Panc1 (cell line): ENCODE data around the gene LZTFL1. TPM values are rescaled to one million over a fixed set of nuclear protein-coding genes. Genes with fewer than 3 reads are reported as not detected.

Source experiments
- ATAC-seq: fragments of 200-7000 bp; cut with Tn5 transposase; 2 replicates; pipeline ENCODE4 v1.9.1; 2020; ENCODE audit warnings: mild to moderate bottlenecking, moderate library complexity
- BruUV-seq: library from RNA; stranded (reverse); fragments of 400-500 nt; replicated peaks from 2 replicates; lab custom pipeline; 2021; lab: Mats Ljungman, UMichigan
- CTCF ChIA-PET: fragments of 300-600 bp; sonication (Branson Sonifier 250); formaldehyde crosslinking; loops from one replicate; lab custom pipeline; 2022; ENCODE audit warnings: antibody characterized with exemption; lab: Charles Lee
- POLR2A ChIA-PET: fragments of 300-600 bp; sonication (Branson Sonifier 250); formaldehyde crosslinking; loops from one replicate; lab custom pipeline; 2022; ENCODE audit warnings: antibody characterized with exemption; lab: Charles Lee
- DNase-seq: peaks from one replicate; pipeline ENCODE4 v3.0.0-alpha.2; 2010; ENCODE audit warnings: low read depth, low spot score
- H3K27ac ChIP-seq: 2 replicates; pipeline ENCODE4 v1.5.1; 2011; ENCODE audit warnings: mild to moderate bottlenecking, low read length, inconsistent platforms
- H3K27me3 ChIP-seq: fragments of 200-500 bp; sonication (Bioruptor generic); 2 replicates; pipeline ENCODE4 v1.6.0; 2014; ENCODE audit warnings: low read length, inconsistent platforms; ENCODE audit not compliant: control insufficient read depth, insufficient read depth
- H3K36me3 ChIP-seq: fragments of 200-500 bp; sonication (Bioruptor generic); 2 replicates; pipeline ENCODE4 v1.5.1; 2014; ENCODE audit warnings: inconsistent platforms, mild to moderate bottlenecking, low read length, moderate library complexity; ENCODE audit not compliant: control insufficient read depth, insufficient read depth
- H3K4me1 ChIP-seq: 2 replicates; pipeline ENCODE4 v1.5.1; 2011; ENCODE audit warnings: inconsistent platforms, mild to moderate bottlenecking, low read length, moderate library complexity; ENCODE audit not compliant: control insufficient read depth, insufficient read depth
- H3K4me3 ChIP-seq, 2 experiments: 2 replicates each; pipeline ENCODE4 v1.5.1; 2011 to 2012; ENCODE audit warnings: low read depth in 2 of 2, low read length in 2 of 2, mild to moderate bottlenecking in 2 of 2, inconsistent platforms in 1 of 2, moderate library complexity in 1 of 2
- H3K9me3 ChIP-seq: fragments of 200-500 bp; sonication (Bioruptor generic); 2 replicates; pipeline ENCODE4 v1.5.1; 2014; ENCODE audit warnings: low read depth, mild to moderate bottlenecking, inconsistent platforms, low read length, moderate library complexity; ENCODE audit not compliant: control insufficient read depth, insufficient read depth
- POLR2AphosphoS5 ChIP-seq: IDR thresholded peaks from 2 replicates; pipeline ENCODE4 v1.6.1; 2012; ENCODE audit warnings: mild to moderate bottlenecking, low read depth, low read length, moderate library complexity
- SIN3A ChIP-seq: IDR thresholded peaks from 2 replicates; pipeline ENCODE4 v1.6.1; 2012; ENCODE audit warnings: low read depth, mild to moderate bottlenecking, low read length, moderate library complexity, borderline replicate concordance; ENCODE audit not compliant: insufficient read depth
- TCF7L2 ChIP-seq: IDR thresholded peaks from 2 replicates; pipeline ENCODE4 v1.6.1; 2011; ENCODE audit warnings: mild to moderate bottlenecking, low read depth, low read length, inconsistent platforms
- in situ Hi-C: cut with HindIII; loops from 2 replicates; pipeline ENCODE4 v1.10.0; 2016; ENCODE audit warnings: low sequenced_read_pairs, low pct_unique_long_range_greater_than_20kb
- intact Hi-C: fragments of 100-400 bp; cut with micrococcal nuclease; formaldehyde crosslinking; loops from one replicate; pipeline ENCODE4 v1.10.0; 2022; ENCODE audit not compliant: unreplicated experiment
- total RNA-seq: library from RNA; stranded (reverse); gene quantifications from one replicate; pipeline ENCODE4 v1.2.1, GENCODE V29; 2021; ENCODE audit not compliant: unreplicated experiment
- TF ChIP-seq, protein P1 (sequence below), 2 experiments: IDR thresholded peaks; 2 replicates each; pipeline ENCODE4 v1.6.1; 2011 to 2012; ENCODE audit warnings: low read depth in 2 of 2, control low read depth in 1 of 2, low read length in 1 of 2, mild to moderate bottlenecking in 1 of 2, moderate library complexity in 1 of 2; ENCODE audit not compliant: insufficient read depth in 1 of 2
- TF ChIP-seq, protein P2 (sequence below): fragments of 450-650 bp; IDR thresholded peaks from 2 replicates; pipeline ENCODE4 v1.5.1; 2017; ENCODE audit warnings: mild to moderate bottlenecking

The LZTFL1 gene
- total RNA-seq, 1 experiment from 2014 or later, result 12.3 TPM

DNA sequence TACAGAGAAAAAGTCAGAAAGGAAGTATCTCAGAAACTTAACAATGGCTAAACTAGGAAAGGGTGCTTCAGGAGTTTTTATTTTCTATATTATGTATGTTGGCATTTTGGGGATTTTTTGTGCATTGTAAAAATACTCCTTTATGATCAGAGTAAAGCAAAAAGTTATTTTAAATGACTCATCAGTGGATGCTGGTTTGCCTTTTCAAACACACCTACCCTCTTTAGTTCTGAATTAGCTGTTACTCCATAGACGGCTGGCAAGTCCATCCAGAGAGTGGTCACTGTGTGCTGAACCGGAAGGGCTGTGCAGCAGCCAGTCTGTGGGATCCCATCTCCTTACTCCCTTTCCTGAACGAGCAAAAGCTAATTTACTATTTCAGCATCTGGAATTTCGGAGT, 45.4 kb upstream of the LZTFL1 start:
- Histone ChIP-seq H3K27me3 (peaks cover 2% of the 10 kb centered on the region), H3K27ac (no peak overlapping the region), H3K36me3 (no peaks in the 10 kb centered on the region), H3K4me3 (no peak overlapping the region), H3K4me1 (no peaks in the 10 kb centered on the region), H3K9me3 (no peaks in the 10 kb centered on the region)
- intact Hi-C loops, result no loop called here
- ChIA-PET POLR2A (no interaction called here), CTCF (no interaction called here)
- no peak for DNase-seq
- in situ Hi-C loops, result no loop called here
- ATAC-seq, result no peak
- no TSS peak for BruUV-seq
- no peak for TF ChIP-seq POLR2AphosphoS5
- TF ChIP-seq SIN3A, result no peak
- TF ChIP-seq, protein P1, sequence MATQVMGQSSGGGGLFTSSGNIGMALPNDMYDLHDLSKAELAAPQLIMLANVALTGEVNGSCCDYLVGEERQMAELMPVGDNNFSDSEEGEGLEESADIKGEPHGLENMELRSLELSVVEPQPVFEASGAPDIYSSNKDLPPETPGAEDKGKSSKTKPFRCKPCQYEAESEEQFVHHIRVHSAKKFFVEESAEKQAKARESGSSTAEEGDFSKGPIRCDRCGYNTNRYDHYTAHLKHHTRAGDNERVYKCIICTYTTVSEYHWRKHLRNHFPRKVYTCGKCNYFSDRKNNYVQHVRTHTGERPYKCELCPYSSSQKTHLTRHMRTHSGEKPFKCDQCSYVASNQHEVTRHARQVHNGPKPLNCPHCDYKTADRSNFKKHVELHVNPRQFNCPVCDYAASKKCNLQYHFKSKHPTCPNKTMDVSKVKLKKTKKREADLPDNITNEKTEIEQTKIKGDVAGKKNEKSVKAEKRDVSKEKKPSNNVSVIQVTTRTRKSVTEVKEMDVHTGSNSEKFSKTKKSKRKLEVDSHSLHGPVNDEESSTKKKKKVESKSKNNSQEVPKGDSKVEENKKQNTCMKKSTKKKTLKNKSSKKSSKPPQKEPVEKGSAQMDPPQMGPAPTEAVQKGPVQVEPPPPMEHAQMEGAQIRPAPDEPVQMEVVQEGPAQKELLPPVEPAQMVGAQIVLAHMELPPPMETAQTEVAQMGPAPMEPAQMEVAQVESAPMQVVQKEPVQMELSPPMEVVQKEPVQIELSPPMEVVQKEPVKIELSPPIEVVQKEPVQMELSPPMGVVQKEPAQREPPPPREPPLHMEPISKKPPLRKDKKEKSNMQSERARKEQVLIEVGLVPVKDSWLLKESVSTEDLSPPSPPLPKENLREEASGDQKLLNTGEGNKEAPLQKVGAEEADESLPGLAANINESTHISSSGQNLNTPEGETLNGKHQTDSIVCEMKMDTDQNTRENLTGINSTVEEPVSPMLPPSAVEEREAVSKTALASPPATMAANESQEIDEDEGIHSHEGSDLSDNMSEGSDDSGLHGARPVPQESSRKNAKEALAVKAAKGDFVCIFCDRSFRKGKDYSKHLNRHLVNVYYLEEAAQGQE (IDR thresholded peaks at IDR 0.05; ENCODE audit: insufficient read depth in 1 of 2, low read depth in 2 of 2, low read length in 1 of 2), result no peak
- TF ChIP-seq, protein P2, sequence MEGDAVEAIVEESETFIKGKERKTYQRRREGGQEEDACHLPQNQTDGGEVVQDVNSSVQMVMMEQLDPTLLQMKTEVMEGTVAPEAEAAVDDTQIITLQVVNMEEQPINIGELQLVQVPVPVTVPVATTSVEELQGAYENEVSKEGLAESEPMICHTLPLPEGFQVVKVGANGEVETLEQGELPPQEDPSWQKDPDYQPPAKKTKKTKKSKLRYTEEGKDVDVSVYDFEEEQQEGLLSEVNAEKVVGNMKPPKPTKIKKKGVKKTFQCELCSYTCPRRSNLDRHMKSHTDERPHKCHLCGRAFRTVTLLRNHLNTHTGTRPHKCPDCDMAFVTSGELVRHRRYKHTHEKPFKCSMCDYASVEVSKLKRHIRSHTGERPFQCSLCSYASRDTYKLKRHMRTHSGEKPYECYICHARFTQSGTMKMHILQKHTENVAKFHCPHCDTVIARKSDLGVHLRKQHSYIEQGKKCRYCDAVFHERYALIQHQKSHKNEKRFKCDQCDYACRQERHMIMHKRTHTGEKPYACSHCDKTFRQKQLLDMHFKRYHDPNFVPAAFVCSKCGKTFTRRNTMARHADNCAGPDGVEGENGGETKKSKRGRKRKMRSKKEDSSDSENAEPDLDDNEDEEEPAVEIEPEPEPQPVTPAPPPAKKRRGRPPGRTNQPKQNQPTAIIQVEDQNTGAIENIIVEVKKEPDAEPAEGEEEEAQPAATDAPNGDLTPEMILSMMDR, result no peak
- no peak for TF ChIP-seq TCF7L2

DNA sequence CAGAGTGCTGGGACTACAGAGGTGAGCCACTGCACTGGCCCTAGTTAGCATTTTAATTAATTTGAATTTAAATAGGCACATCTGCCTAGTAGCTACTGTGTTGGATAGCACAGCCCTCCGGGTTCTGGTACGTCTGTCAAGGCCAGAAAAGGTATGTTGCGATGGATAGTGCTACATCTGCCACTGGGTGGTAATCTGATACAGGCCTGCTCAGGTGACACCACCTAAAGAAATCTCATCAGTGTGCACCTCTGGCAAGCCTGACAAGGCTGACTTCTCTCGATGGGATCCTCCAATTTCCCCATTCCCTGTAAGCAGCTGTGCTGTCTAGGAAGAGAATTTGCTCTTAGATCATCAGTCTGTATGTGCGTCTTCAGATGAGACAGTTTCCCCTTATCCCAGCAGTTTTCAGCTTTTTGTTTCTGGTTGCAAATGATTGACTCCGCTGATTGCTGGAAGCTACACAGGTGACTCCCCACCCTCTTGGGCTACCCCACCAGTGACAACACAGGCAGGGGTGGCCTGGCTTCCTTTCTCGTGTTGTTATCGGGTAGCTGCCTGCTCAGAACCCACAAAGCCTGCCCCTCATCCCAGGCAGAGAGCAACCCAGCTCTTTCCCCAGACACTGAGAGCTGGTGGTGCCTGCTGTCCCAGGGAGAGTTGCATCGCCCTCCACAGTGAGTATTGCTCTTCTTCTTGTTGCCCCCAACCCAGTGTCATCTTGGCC, 44.2 kb upstream of the LZTFL1 start, which contains the start of gene CCR9:
TSS of gene CCR9 (plus strand) at position 565 of the 727 bp plus-strand sequence. CDS start 8,391 bp downstream, outside the sequence.
- in situ Hi-C loops, result no loop called here
- TF ChIP-seq TCF7L2 (no peak), SIN3A (no peak), POLR2AphosphoS5 (no peak)
- TF ChIP-seq, protein P2, result no peak
- TF ChIP-seq, protein P1 (IDR thresholded peaks at IDR 0.05; ENCODE audit: insufficient read depth in 1 of 2, low read depth in 2 of 2, low read length in 1 of 2), result no peak
- Histone ChIP-seq H3K36me3 (no peaks in the 10 kb centered on the region), H3K4me1 (no peaks in the 10 kb centered on the region), H3K27ac (no peak within 1 kb of the TSS), H3K4me3 (no peak within 1 kb of the TSS), H3K9me3 (no peaks in the 10 kb centered on the region), H3K27me3 (peaks cover 2% of the 10 kb centered on the region)
- DNase-seq (no peak), ATAC-seq (no peak)
- no TSS peak for BruUV-seq
- ChIA-PET CTCF (no interaction called here), POLR2A (no interaction called here)
- intact Hi-C loops, result no loop called here
